ENCODE measurements around the gene CRYBA2.

Gene CRYBA2

DNA sequence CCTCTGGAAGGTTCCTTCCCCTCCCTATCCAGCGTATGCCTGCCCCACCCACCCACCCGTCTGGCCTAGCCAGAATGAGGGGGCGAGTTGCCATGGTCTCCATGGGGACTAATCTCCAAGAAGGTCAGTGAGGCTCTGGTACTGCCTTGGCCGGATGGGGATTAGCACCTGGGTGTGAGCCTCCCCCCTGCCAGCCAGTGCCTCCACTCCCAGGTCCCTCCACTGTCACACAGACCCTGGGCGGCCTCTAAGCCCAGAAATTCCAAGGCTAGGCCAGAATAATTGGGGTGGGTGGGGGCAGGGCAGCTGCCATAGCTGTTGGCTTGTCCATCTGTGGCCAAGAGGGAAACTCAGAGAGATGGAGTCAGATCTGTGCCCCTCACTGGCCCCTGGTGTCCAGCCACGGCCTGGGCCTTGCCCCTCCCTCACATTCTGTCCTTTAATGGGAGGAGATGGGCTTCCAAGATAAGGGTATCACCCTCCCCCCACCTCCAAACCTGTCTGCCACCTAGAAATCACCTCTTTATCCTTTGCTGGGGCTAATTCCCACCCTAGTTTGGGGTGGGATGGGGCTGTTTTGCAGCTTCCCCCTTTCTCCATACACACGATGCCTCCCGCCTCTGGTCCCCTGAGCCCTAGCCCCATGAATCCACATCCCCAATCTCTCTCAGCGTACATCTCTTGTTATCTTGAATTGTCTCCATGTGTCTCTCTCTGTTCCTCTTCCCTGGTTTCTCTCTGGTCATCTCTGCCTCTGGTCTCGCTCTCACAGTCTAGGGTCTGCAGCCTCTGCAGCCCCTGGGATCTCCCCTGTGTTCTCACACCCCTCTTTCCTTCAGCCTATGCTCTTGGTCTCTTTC is 6.0 kb upstream of the CRYBA2 start:
- CTCF ChIA-PET: interaction anchor here (1.3 kb wide), 1 partner anchor 120 kb away, joined by 3 read pairs; no protein-coding TSS in a partner anchor
- no peak for DNase-seq
- H3K4me1 Mint-ChIP-seq: peaks cover 10% of the 10 kb centered on the region
- H3K27me3 Mint-ChIP-seq: peaks cover 100% of the 10 kb centered on the region
- no peak overlapping the region for H3K4me3 Mint-ChIP-seq
- H3K27ac Mint-ChIP-seq: no peak overlapping the region
- H3K9me3 Mint-ChIP-seq: no peaks in the 10 kb centered on the region
- no peaks in the 10 kb centered on the region for H3K36me3 Mint-ChIP-seq

DNA sequence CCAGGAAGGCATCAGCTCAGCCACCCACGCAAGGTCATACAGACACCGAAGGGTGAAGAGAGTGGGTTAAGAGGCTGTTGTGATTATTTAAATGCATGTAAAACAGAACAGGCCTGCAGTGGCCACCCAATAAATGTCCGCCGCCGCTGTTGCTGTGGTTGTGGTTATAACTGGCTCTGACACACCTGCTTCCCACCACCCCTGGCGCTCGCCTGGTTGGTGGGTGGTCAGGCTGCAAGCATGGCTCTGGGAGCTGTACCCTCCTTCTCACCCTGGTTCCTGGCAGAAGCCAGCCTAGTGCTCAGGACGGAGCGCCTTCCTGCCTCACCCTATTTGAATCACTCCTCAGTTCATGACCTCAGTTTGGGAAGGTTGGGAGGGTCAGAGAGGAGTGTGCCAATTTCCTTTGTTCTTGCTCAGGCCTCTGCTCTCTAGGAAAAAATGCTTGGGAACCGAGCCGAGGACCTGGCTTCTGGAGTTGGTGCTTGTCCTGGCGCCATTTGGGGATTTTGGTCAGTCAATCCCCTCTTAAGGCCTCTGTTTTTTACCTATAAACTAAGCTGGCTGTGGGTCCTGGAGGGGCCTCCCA is 5.3 kb upstream of the CRYBA2 start:
- peaks cover 15% of the 10 kb centered on the region for H3K4me1 Mint-ChIP-seq
- H3K4me3 Mint-ChIP-seq: no peak overlapping the region
- CTCF ChIA-PET: interaction anchor here (1.3 kb wide), 1 partner anchor 121 kb away, joined by 3 read pairs; no protein-coding TSS in a partner anchor
- H3K27ac Mint-ChIP-seq: no peak overlapping the region
- no peaks in the 10 kb centered on the region for H3K9me3 Mint-ChIP-seq
- no peaks in the 10 kb centered on the region for H3K36me3 Mint-ChIP-seq
- no peak for DNase-seq
- peaks cover 100% of the 10 kb centered on the region for H3K27me3 Mint-ChIP-seq

DNA sequence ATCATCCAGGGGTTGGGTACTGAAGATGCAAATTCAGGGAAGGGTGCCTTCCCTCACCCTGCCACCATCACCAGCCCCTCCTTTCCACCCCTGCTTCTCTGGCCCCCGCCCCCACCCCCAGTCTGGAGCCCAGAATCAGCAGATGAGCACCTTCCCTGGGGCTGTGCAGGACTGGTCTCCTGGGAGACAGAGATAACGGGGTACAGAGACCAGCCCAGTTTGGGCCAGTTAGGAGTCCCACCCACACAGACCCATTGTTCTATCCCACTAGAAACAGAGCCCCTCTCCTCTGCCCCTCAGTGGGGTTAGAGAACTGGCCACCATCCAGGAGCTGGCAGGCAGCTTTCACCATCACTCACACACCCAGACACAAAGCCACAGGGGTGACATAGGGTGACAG is 4.5 kb upstream of the CRYBA2 start:
- Mint-ChIP-seq H3K27ac (no peak overlapping the region), H3K4me3 (no peak overlapping the region), H3K9me3 (no peaks in the 10 kb centered on the region), H3K4me1 (peaks cover 12% of the 10 kb centered on the region), H3K27me3 (peaks cover 100% of the 10 kb centered on the region), H3K36me3 (no peaks in the 10 kb centered on the region)
- CTCF ChIA-PET: interaction anchor here (1.0 to 4.7 kb wide), 4 partner anchors 13 to 159 kb away, joined by 3 to 28 read pairs (median 6); no protein-coding TSS in a partner anchor
- no peak for DNase-seq

DNA sequence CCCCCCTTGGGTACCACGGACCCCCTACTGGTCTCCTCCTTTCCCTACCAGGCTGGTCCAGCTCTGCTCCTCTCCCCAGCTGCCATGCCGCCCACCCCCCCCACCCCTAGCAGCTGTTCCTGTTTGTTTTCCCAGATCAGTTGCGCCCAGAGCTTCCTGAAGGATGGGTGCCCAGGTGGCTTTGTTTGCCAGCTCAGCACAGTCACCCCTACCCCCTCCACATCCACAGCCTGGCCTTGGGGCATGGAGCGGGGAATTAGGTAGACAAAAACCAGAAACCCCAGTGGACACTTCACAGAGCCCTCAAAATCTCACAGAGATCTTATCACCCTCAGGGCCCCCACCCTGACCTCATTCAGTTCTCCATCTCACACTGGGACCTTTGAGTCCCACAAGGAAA is 3.7 kb upstream of the CRYBA2 start:
- Mint-ChIP-seq H3K4me3 (no peak overlapping the region), H3K4me1 (peaks cover 10% of the 10 kb centered on the region), H3K9me3 (no peaks in the 10 kb centered on the region), H3K27me3 (peaks cover 100% of the 10 kb centered on the region), H3K36me3 (no peaks in the 10 kb centered on the region), H3K27ac (no peak overlapping the region)
- CTCF ChIA-PET: interaction anchor here (1.0 to 4.7 kb wide), 7 partner anchors 9 to 185 kb away, joined by 3 to 28 read pairs (median 6); no protein-coding TSS in a partner anchor
- no peak for DNase-seq

DNA sequence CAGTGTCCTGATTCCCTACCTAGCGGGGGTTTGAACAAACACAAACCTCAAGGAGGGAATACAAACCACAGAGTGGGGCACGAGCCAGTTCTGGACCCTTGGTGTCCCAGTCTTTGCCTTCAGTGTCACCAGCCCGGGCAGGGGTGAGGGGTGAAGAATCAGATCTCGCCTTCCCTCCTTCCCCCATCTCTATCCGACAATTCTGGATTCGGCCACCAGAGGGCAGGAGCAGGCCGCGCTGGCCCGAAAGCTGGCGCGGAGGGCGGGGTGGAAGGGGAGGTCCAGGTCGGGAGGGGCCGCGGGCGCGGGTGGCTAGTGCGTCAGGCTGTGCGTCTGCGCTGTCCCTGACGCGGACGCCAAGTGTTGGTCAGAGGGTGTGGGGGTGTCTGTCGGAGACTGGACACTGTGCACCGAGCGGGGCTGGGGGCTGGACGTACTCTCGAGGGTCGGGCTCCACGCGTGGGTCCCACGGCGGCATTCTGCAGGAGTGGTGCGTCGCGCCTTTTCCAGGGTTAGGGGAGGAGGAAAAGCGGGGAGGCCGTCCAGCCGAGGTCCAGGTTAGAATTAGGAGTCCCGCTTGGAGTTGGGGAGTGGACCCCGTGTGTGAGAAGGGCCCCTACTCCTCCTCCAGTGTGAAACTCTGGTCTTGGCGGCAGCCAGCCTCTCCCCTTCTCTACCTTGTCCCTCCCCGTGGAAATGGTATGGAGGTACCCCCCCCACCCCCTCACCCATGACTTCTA is 2.9 kb upstream of the CRYBA2 start:
- DNase-seq: peak; percentile 83
- Mint-ChIP-seq H3K9me3 (no peaks in the 10 kb centered on the region), H3K4me1 (peaks cover 10% of the 10 kb centered on the region), H3K27ac (no peak overlapping the region), H3K4me3 (no peak overlapping the region), H3K36me3 (no peaks in the 10 kb centered on the region), H3K27me3 (peaks cover 100% of the 10 kb centered on the region)
- CTCF ChIA-PET: interaction anchor here (1.1 to 4.7 kb wide), 9 partner anchors 8 to 184 kb away, joined by 3 to 28 read pairs (median 8); no protein-coding TSS in a partner anchor

DNA sequence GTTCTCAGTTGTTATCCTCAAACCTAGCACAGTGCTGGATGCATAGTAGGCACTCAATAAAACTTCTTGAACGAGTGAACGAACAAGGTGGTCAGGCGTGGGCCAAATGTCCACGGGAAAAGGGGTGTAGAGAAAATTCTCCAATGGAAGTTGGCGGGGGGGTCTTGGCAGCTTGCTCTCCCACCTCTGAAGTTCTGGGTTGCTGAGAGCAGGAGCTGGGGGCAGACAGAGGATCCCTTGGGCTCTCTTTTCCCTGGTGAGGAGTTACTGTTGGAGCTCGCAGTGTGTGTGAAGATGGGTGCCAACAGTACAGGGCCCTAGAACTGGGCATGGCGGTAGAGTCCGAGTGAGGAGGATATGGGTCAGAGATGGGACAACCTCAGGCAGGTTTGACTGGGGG is 2.3 kb upstream of the CRYBA2 start:
- H3K27ac Mint-ChIP-seq: no peak overlapping the region
- H3K27me3 Mint-ChIP-seq: peaks cover 100% of the 10 kb centered on the region
- H3K4me1 Mint-ChIP-seq: peaks cover 10% of the 10 kb centered on the region
- CTCF ChIA-PET: interaction anchor here (0.6 to 4.7 kb wide), 18 partner anchors 11 to 287 kb away, joined by 3 to 28 read pairs (median 6); no protein-coding TSS in a partner anchor
- no peak overlapping the region for H3K4me3 Mint-ChIP-seq
- no peaks in the 10 kb centered on the region for H3K36me3 Mint-ChIP-seq
- no peaks in the 10 kb centered on the region for H3K9me3 Mint-ChIP-seq
- DNase-seq: no peak

DNA sequence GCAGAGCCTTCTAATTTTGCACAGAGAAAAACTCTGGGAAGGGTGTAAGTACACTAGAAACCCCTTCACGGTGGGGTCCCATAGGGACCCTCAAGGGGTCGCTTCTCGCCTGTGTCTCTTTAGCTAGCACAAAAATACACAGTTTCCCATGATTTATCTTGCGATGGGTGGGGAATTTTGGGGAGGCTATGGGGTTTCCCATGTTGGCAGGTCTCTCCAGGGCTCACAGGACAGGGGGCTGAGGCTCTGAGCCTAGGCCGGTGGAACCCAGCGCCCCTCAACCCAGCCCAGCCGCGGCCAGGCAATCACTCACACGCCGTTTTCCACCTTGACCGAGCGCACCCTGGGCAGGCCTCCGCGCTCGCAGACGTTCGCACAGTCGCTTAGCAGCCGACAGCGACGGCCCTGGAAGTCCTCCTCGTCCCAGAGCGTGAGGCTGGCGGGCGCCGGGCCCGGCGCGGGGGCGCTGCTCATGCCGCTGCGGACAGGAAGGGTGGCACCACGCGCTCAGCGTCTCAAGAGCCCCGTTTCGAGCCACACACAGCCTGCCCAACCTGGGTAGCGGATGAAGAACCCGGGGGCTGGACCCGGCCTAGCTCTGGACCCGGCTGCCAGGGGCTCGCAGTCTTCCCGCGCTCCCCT is 398 bp downstream of the CRYBA2 start:
- Mint-ChIP-seq H3K27me3 (peaks cover 99% of the 10 kb centered on the region), H3K27ac (no peak overlapping the region), H3K36me3 (no peaks in the 10 kb centered on the region), H3K9me3 (no peaks in the 10 kb centered on the region), H3K4me3 (no peak overlapping the region), H3K4me1 (peaks cover 10% of the 10 kb centered on the region)
- CTCF ChIA-PET: interaction anchor here (1.0 to 4.7 kb wide), 4 partner anchors 11 to 164 kb away, joined by 3 to 28 read pairs (median 7); no protein-coding TSS in a partner anchor
- DNase-seq: no peak

DNA sequence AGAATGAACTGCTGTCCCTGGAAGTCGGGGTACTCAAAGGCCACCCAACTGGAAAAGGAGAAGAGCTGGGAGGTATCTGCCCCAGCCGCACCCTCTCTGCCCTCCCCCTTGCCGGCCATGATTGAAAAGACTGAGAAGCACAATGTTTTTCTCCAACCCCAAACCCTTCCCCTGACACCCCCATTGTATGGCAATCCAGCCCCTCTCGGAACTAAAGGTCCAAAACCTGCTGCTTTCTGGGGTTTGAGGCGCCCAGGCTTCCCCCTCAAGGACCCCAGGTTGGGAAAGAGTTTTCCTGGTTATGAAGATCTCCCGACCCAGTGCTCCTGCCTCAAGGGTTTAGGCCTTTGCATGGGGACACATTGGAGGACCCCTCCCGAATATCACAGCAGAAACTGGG is 1.0 kb downstream of the CRYBA2 start:
- CTCF ChIA-PET: interaction anchor here (1.0 to 1.2 kb wide), 2 partner anchors 10 to 12 kb away, joined by 3 read pairs; no protein-coding TSS in a partner anchor
- no peak overlapping the region for H3K4me3 Mint-ChIP-seq
- no peak for DNase-seq
- no peaks in the 10 kb centered on the region for H3K9me3 Mint-ChIP-seq
- H3K4me1 Mint-ChIP-seq: peaks cover 10% of the 10 kb centered on the region
- no peaks in the 10 kb centered on the region for H3K36me3 Mint-ChIP-seq
- H3K27me3 Mint-ChIP-seq: peaks cover 99% of the 10 kb centered on the region
- no peak overlapping the region for H3K27ac Mint-ChIP-seq

DNA sequence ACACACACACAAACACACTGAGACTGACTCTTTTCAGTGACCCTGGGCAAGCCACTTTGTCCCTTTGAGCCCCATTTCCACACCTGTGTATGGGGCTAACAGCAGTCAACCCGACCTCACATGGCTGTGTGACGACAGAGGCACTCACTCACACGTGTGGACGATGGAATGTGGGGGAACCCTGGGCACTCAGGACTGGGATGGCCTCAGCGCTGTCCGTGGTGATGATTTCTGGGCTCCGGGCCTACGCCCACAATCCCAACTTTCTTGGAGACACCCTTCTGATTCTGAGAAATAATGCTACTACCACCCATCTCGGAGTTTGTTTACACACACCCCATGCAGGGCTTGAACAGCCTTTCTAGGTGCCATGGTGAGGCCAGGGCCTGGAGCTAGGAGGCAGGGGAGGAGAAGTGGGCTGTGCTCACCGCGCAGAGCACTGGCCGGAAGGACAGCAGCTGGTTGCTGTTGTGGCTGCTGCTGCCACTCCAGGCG is 1.5 kb downstream of the CRYBA2 start:
- no peak for DNase-seq
- Mint-ChIP-seq H3K4me1 (peaks cover 10% of the 10 kb centered on the region), H3K27ac (no peak overlapping the region), H3K27me3 (peaks cover 99% of the 10 kb centered on the region), H3K4me3 (no peak overlapping the region), H3K36me3 (no peaks in the 10 kb centered on the region), H3K9me3 (no peaks in the 10 kb centered on the region)
- CTCF ChIA-PET: interaction anchor here (1.0 to 1.2 kb wide), 2 partner anchors 9 to 12 kb away, joined by 3 read pairs; no protein-coding TSS in a partner anchor

DNA sequence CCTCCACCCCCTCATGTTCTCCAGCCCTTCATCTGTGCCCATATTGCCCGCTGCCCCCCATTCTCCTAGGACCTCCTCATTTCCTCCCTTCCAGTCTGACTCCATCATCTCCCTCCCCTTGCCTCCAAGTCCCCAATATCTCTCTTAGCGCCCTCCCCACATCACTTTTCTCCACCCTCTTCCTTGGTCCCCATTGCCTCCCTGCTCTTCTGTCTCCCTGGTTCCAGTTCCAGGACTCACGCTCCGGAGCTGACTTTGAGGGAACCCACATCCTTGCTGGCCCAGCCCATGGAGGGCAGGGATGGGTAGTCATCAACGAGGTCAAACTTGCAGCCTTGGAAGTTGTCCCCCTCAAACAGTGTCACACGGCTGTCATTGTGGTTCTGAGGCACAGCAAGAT is 2.6 kb downstream of the CRYBA2 start:
- Mint-ChIP-seq H3K4me1 (peaks cover 10% of the 10 kb centered on the region), H3K27ac (no peak overlapping the region), H3K36me3 (no peaks in the 10 kb centered on the region), H3K4me3 (no peak overlapping the region), H3K9me3 (no peaks in the 10 kb centered on the region), H3K27me3 (peaks cover 99% of the 10 kb centered on the region)
- CTCF ChIA-PET: interaction anchor here (1.1 to 2.9 kb wide), 3 partner anchors 9 to 115 kb away, joined by 3 to 13 read pairs (median 5); no protein-coding TSS in a partner anchor
- DNase-seq: no peak

DNA sequence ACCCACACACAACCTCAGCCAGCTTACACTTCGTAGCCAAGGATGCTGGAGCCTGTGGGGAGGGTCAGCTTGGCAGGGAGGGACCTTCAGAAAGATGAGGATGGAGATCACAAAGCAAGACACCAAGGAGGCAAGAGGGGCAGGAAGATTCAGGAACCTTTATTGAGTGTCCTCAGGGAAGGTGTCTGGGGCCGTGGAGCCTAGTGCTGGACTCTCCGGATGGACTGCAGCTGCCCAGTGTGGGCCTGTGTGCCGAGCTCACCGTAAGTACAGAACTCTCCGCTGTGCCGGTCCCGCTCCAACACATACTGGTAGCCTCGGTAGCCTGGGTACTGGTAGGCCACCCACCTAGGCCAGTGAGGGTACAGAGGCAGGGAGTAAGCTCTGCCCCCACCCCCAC is 3.2 kb downstream of the CRYBA2 start:
- Mint-ChIP-seq H3K27ac (no peak overlapping the region), H3K36me3 (no peaks in the 10 kb centered on the region), H3K4me3 (no peak overlapping the region), H3K27me3 (peaks cover 99% of the 10 kb centered on the region), H3K9me3 (no peaks in the 10 kb centered on the region), H3K4me1 (peaks cover 8% of the 10 kb centered on the region)
- no peak for DNase-seq
- CTCF ChIA-PET: interaction anchor here (1.1 to 2.9 kb wide), 3 partner anchors 8 to 114 kb away, joined by 3 to 13 read pairs (median 5); no protein-coding TSS in a partner anchor

DNA sequence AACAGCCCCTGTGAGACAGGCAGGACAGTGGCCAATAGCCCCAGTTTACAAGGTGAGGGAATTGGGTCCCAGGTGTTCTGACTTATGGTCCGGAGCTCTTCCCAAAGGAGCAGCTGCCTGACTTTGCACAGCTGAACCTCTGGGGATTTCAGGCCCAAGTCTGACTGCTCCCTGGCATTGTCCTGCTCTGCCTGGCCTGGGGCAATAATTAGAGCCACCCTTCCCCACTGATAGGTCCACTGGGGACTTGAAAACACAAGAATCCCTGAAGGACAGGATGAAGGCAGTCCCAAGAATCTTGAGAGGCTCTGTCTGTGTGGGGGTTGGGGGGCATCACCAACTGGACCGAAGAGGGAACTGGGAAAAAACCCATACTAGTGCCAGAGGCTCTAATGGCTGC is 4.6 kb downstream of the CRYBA2 start:
- Mint-ChIP-seq H3K4me3 (no peak overlapping the region), H3K27ac (no peak overlapping the region), H3K27me3 (peaks cover 99% of the 10 kb centered on the region), H3K9me3 (no peaks in the 10 kb centered on the region), H3K36me3 (no peaks in the 10 kb centered on the region), H3K4me1 (peaks cover 8% of the 10 kb centered on the region)
- DNase-seq: no peak
- CTCF ChIA-PET: interaction anchor here (1.3 to 2.9 kb wide), 3 partner anchors 8 to 166 kb away, joined by 3 to 13 read pairs (median 6); no protein-coding TSS in a partner anchor

DNA sequence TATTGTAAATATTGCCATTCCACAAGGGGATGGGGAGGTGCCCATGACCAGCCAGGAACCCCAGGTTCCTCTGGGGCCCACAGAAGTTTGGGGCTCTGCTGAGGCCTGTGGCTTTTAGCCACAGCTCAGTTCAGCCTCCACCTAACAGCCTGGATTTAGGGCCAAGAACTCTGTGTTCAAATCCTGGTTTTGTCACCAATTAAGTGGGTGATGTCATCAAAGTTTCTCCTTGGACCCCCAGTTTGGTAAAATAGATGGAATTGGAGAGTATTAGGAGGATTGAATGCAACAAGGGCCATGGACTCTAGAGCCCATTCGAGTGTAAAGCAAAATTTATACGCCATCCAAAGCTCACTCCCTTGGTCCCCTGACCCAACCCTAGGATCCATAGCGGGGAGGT is 5.1 kb downstream of the CRYBA2 start:
- Mint-ChIP-seq H3K4me3 (no peak overlapping the region), H3K4me1 (peaks cover 9% of the 10 kb centered on the region), H3K27me3 (peaks cover 99% of the 10 kb centered on the region), H3K27ac (no peak overlapping the region), H3K9me3 (no peaks in the 10 kb centered on the region), H3K36me3 (no peaks in the 10 kb centered on the region)
- CTCF ChIA-PET: interaction anchor here (1.3 to 1.8 kb wide), 2 partner anchors 9 to 166 kb away, joined by 3 to 6 read pairs; no protein-coding TSS in a partner anchor
- DNase-seq: no peak
